ENCODE measurements around the gene GALNT6.
A peak's percentile ranks its signal among the peaks of the same experiment; 100 is the strongest.
"Not testable (repeated sequence)": the region's sequence is repeated elsewhere in the genome, so short reads cannot be mapped to it uniquely, and the experiment has no call there.

GALNT6 gene

GRCh38 chr12:51320695-51321320, 70.4 kb downstream of the GALNT6 start:
- Histone ChIP-seq H2BK5ac (ENCODE audit: low read length) (no peak overlapping the region), H2AK5ac (ENCODE audit: low read depth, low read length) (no peak overlapping the region), H3K9ac (ENCODE audit: low read depth, low read length, poor library complexity) (no peak overlapping the region), H3K4me1 (ENCODE audit: control insufficient read depth in 2 of 2, insufficient read depth in 1 of 2, low read depth in 1 of 2, low read length in 2 of 2) (peaks cover 8 to 12% of the 10 kb centered on the region in 2 donors), H3K27ac (replicated peaks; ENCODE audit: low read length) (peak overlapping the region; percentile 91), H4K91ac (ENCODE audit: low read depth, low read length, poor library complexity) (no peak overlapping the region), H3K27me3 (ENCODE audit: control insufficient read depth in 3 of 3, insufficient read depth in 3 of 3, low read depth in 1 of 3, low read length in 3 of 3) (no peaks in the 10 kb centered on the region), H3K36me3 (replicated peaks in 1 of 2; ENCODE audit: control insufficient read depth in 2 of 2, insufficient read depth in 2 of 2, low read length in 2 of 2) (no peaks in the 10 kb centered on the region), H3K4me3 (ENCODE audit: low read length in 2 of 2) (no peak overlapping the region), H3K14ac (ENCODE audit: low read length) (no peak overlapping the region), H3K79me1 (ENCODE audit: low read depth, low read length) (no peaks in the 10 kb centered on the region), H2AFZ (ENCODE audit: low read length) (peak overlapping the region; percentile 82), H2BK15ac (ENCODE audit: low read length) (no peak overlapping the region), H2BK12ac (ENCODE audit: low read length) (no peak overlapping the region), H3K9me3 (replicated peaks in 1 of 2; ENCODE audit: control insufficient read depth in 2 of 2, insufficient read depth in 1 of 2, low read depth in 1 of 2, low read length in 2 of 2) (peaks cover 0 to 2% of the 10 kb centered on the region in 2 donors), H3K4ac (ENCODE audit: low read length) (no peak overlapping the region), H3K18ac (ENCODE audit: low read length) (no peak overlapping the region), H4K8ac (ENCODE audit: low read depth, low read length) (no peak overlapping the region), H3K23ac (ENCODE audit: low read depth, low read length, poor library complexity) (no peak overlapping the region), H2BK120ac (ENCODE audit: low read depth, low read length) (no peak overlapping the region), H3K4me2 (ENCODE audit: insufficient read depth, low read length, poor library complexity, severe bottlenecking) (peak overlapping the region; percentile 28)
- no CpG with 5 or more reads among the region's 3 CpGs for WGBS, 2 donors (ENCODE audit: extremely low coverage in 2 of 2, insufficient read length in 2 of 2, insufficient replicate concordance in 1 of 2)
- DNase-seq (ENCODE audit: low spot score), result peak; percentile 62

GRCh38 chr12:51320311-51320694, 70.9 kb downstream of the GALNT6 start:
- peak overlapping the region; percentile 91 for H3K27ac ChIP-seq (replicated peaks; ENCODE audit: low read length)
- H2AK5ac ChIP-seq (ENCODE audit: low read depth, low read length), result no peak overlapping the region
- peaks cover 0 to 2% of the 10 kb centered on the region in 2 donors for H3K9me3 ChIP-seq (replicated peaks in 1 of 2; ENCODE audit: control insufficient read depth in 2 of 2, insufficient read depth in 1 of 2, low read depth in 1 of 2, low read length in 2 of 2)
- H3K14ac ChIP-seq (ENCODE audit: low read length), result no peak overlapping the region
- H2BK12ac ChIP-seq (ENCODE audit: low read length), result no peak overlapping the region
- no peak for DNase-seq (ENCODE audit: low spot score)
- H3K18ac ChIP-seq (ENCODE audit: low read length), result peak overlapping the region; percentile 64
- H2BK15ac ChIP-seq (ENCODE audit: low read length), result no peak overlapping the region
- H4K8ac ChIP-seq (ENCODE audit: low read depth, low read length), result no peak overlapping the region
- no peak overlapping the region for H4K91ac ChIP-seq (ENCODE audit: low read depth, low read length, poor library complexity)
- H3K79me1 ChIP-seq (ENCODE audit: low read depth, low read length), result no peaks in the 10 kb centered on the region
- H3K4me2 ChIP-seq (ENCODE audit: insufficient read depth, low read length, poor library complexity, severe bottlenecking), result no peak overlapping the region
- no peaks in the 10 kb centered on the region for H3K36me3 ChIP-seq (replicated peaks in 1 of 2; ENCODE audit: control insufficient read depth in 2 of 2, insufficient read depth in 2 of 2, low read length in 2 of 2)
- H3K4me3 ChIP-seq (ENCODE audit: low read length in 2 of 2), result no peak overlapping the region
- H2BK5ac ChIP-seq (ENCODE audit: low read length), result no peak overlapping the region
- no peaks in the 10 kb centered on the region for H3K27me3 ChIP-seq (ENCODE audit: control insufficient read depth in 3 of 3, insufficient read depth in 3 of 3, low read depth in 1 of 3, low read length in 3 of 3)
- peaks cover 8 to 12% of the 10 kb centered on the region in 2 donors for H3K4me1 ChIP-seq (ENCODE audit: control insufficient read depth in 2 of 2, insufficient read depth in 1 of 2, low read depth in 1 of 2, low read length in 2 of 2)
- no peak overlapping the region for H3K23ac ChIP-seq (ENCODE audit: low read depth, low read length, poor library complexity)
- H2BK120ac ChIP-seq (ENCODE audit: low read depth, low read length), result no peak overlapping the region
- no peak overlapping the region for H3K4ac ChIP-seq (ENCODE audit: low read length)
- H3K9ac ChIP-seq (ENCODE audit: low read depth, low read length, poor library complexity), result no peak overlapping the region
- 100% methylated on average over 1 of the region's 4 CpGs for WGBS, 2 donors (ENCODE audit: extremely low coverage in 2 of 2, insufficient read length in 2 of 2, insufficient replicate concordance in 1 of 2)
- peak overlapping the region; percentile 82 for H2AFZ ChIP-seq (ENCODE audit: low read length)

DNA sequence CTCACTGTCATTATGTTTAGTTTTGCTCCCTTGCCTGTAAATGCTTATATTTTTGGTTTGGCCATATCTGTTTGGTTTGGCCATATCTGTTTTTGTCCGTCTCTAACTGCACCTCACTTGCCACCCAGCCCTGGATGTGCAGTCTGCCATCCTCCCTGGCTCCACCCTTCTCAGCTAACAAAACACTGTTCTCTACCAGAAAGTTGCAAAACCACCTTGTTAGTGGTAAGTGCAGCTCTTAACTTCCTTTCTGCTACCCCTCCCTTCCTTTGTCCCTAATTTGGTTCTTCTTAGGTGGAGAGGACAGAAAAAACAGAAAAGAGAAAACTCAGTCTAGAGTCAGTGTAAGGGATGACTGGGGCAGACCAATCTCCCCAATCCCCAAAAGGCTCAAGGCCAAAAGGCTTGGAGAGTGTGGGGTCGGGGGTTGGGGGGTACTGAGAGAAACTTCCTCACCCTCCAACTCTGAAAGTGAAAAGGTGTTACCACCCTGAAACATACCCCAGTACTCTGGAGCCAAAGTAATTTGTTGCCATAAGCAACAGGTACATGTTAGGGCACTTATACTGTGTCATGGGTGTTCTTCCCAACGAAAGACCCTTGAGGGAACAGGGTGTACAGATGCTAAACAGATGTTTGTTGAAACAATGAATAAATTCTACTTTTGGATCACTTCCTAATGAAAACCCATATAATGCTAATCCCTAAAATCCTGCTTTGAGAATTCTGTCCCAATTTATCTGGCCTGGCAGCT, 72.2 kb downstream of the GALNT6 start:
- H3K4me2 ChIP-seq (ENCODE audit: insufficient read depth, low read length, poor library complexity, severe bottlenecking), result no peak overlapping the region

GRCh38 chr12:51318057-51318806, 73.0 kb downstream of the GALNT6 start:
- H3K4me3 ChIP-seq (ENCODE audit: low read length in 2 of 2), result not testable (repeated sequence)

More for the DNA sequence above, 72.2 kb downstream of the GALNT6 start:
- no CpG with 5 or more reads among the region's 3 CpGs for WGBS, 2 donors (ENCODE audit: extremely low coverage in 2 of 2, insufficient read length in 2 of 2, insufficient replicate concordance in 1 of 2)
- Histone ChIP-seq H2AFZ (ENCODE audit: low read length) (peak overlapping the region; percentile 12), H3K36me3 (replicated peaks in 1 of 2; ENCODE audit: control insufficient read depth in 2 of 2, insufficient read depth in 2 of 2, low read length in 2 of 2) (no peaks in the 10 kb centered on the region), H3K27me3 (ENCODE audit: control insufficient read depth in 3 of 3, insufficient read depth in 3 of 3, low read depth in 1 of 3, low read length in 3 of 3) (no peaks in the 10 kb centered on the region), H3K4ac (ENCODE audit: low read length) (no peak overlapping the region), H3K9me3 (replicated peaks in 1 of 2; ENCODE audit: control insufficient read depth in 2 of 2, insufficient read depth in 1 of 2, low read depth in 1 of 2, low read length in 2 of 2) (no peaks in the 10 kb centered on the region), H3K23ac (ENCODE audit: low read depth, low read length, poor library complexity) (no peak overlapping the region), H2BK15ac (ENCODE audit: low read length) (no peak overlapping the region), H2BK5ac (ENCODE audit: low read length) (no peak overlapping the region), H3K27ac (replicated peaks; ENCODE audit: low read length) (no peak overlapping the region), H3K9ac (ENCODE audit: low read depth, low read length, poor library complexity) (no peak overlapping the region), H3K79me1 (ENCODE audit: low read depth, low read length) (no peaks in the 10 kb centered on the region), H3K14ac (ENCODE audit: low read length) (no peak overlapping the region), H3K4me3 (ENCODE audit: low read length in 2 of 2) (no peak overlapping the region), H4K8ac (ENCODE audit: low read depth, low read length) (no peak overlapping the region), H2AK5ac (ENCODE audit: low read depth, low read length) (peak overlapping the region; percentile 22), H4K91ac (ENCODE audit: low read depth, low read length, poor library complexity) (no peak overlapping the region), H3K18ac (ENCODE audit: low read length) (no peak overlapping the region), H2BK120ac (ENCODE audit: low read depth, low read length) (no peak overlapping the region), H2BK12ac (ENCODE audit: low read length) (no peak overlapping the region), H3K4me1 (ENCODE audit: control insufficient read depth in 2 of 2, insufficient read depth in 1 of 2, low read depth in 1 of 2, low read length in 2 of 2) (peaks cover 8 to 12% of the 10 kb centered on the region in 2 donors)
- no peak for DNase-seq (ENCODE audit: low spot score)

More at GRCh38 chr12:51318057-51318806, 73.0 kb downstream of the GALNT6 start:
- H3K9ac ChIP-seq (ENCODE audit: low read depth, low read length, poor library complexity); H3K18ac ChIP-seq (ENCODE audit: low read length); H3K27ac ChIP-seq (replicated peaks; ENCODE audit: low read length); H4K91ac ChIP-seq (ENCODE audit: low read depth, low read length, poor library complexity); H3K4me2 ChIP-seq (ENCODE audit: insufficient read depth, low read length, poor library complexity, severe bottlenecking); H3K23ac ChIP-seq (ENCODE audit: low read depth, low read length, poor library complexity); H3K4ac ChIP-seq (ENCODE audit: low read length); DNase-seq (ENCODE audit: low spot score); H2BK15ac ChIP-seq (ENCODE audit: low read length); H2BK12ac ChIP-seq (ENCODE audit: low read length); H3K79me1 ChIP-seq (ENCODE audit: low read depth, low read length); H3K14ac ChIP-seq (ENCODE audit: low read length); H3K27me3 ChIP-seq (ENCODE audit: control insufficient read depth in 3 of 3, insufficient read depth in 3 of 3, low read depth in 1 of 3, low read length in 3 of 3); H2AFZ ChIP-seq (ENCODE audit: low read length); H4K8ac ChIP-seq (ENCODE audit: low read depth, low read length); H2AK5ac ChIP-seq (ENCODE audit: low read depth, low read length); H3K36me3 ChIP-seq (replicated peaks in 1 of 2; ENCODE audit: control insufficient read depth in 2 of 2, insufficient read depth in 2 of 2, low read length in 2 of 2); H3K9me3 ChIP-seq (replicated peaks in 1 of 2; ENCODE audit: control insufficient read depth in 2 of 2, insufficient read depth in 1 of 2, low read depth in 1 of 2, low read length in 2 of 2); H2BK120ac ChIP-seq (ENCODE audit: low read depth, low read length); H2BK5ac ChIP-seq (ENCODE audit: low read length): not testable (repeated sequence)
- WGBS, 2 donors (ENCODE audit: extremely low coverage in 2 of 2, insufficient read length in 2 of 2, insufficient replicate concordance in 1 of 2), result no CpG with 5 or more reads among the region's 8 CpGs
- H3K4me1 ChIP-seq (ENCODE audit: control insufficient read depth in 2 of 2, insufficient read depth in 1 of 2, low read depth in 1 of 2, low read length in 2 of 2), result peaks cover 8 to 14% of the 10 kb centered on the region in 2 donors
